ENCODE measurements around the gene TECTA.

TECTA gene

GRCh38 chr11:121095561-121095960 lies 5.5 kb upstream of the TECTA start:
- TF ChIP-seq, protein P1, sequence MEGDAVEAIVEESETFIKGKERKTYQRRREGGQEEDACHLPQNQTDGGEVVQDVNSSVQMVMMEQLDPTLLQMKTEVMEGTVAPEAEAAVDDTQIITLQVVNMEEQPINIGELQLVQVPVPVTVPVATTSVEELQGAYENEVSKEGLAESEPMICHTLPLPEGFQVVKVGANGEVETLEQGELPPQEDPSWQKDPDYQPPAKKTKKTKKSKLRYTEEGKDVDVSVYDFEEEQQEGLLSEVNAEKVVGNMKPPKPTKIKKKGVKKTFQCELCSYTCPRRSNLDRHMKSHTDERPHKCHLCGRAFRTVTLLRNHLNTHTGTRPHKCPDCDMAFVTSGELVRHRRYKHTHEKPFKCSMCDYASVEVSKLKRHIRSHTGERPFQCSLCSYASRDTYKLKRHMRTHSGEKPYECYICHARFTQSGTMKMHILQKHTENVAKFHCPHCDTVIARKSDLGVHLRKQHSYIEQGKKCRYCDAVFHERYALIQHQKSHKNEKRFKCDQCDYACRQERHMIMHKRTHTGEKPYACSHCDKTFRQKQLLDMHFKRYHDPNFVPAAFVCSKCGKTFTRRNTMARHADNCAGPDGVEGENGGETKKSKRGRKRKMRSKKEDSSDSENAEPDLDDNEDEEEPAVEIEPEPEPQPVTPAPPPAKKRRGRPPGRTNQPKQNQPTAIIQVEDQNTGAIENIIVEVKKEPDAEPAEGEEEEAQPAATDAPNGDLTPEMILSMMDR (conservative IDR thresholded peaks at IDR 0.05) = no peak
- no peak overlapping the region for H3K27ac ChIP-seq

- H3K27ac ChIP-seq = no peak overlapping the region
- TF ChIP-seq, protein P1 (conservative IDR thresholded peaks at IDR 0.05) = no peak
These were observed 1.7 kb upstream of the TECTA start for GRCh38 chr11:121099364-121099763.

GRCh38 chr11:121099885-121100284 lies 1.2 kb upstream of the TECTA start:
- H3K27ac ChIP-seq = no peak overlapping the region
- TF ChIP-seq, protein P1 (conservative IDR thresholded peaks at IDR 0.05) = no peak

DNA sequence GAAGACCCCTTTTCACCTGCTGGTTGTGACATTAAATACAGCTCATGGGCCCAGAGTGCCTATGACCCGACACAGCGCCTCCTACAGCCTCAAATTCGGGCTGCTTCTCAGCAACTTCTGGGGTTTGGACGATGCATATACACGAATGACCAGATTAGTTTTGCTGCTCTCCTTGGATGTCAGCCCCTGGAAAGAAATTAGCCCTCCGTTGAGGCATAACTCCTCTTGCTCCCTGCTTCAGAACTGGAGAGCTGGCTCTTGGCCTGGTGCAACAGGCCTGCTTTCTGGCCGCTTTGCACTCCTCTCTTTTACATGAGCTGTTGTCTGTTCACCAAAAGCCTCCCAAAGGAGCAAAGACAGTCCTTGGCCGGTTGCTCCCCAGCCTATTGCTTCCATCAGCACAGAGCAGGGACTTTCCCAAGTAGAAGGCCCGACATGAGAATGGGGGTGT lies 3.3 kb downstream of the TECTA start:
- no peak overlapping the region for H3K27ac ChIP-seq
- TF ChIP-seq, protein P1 (conservative IDR thresholded peaks at IDR 0.05) = no peak

DNA sequence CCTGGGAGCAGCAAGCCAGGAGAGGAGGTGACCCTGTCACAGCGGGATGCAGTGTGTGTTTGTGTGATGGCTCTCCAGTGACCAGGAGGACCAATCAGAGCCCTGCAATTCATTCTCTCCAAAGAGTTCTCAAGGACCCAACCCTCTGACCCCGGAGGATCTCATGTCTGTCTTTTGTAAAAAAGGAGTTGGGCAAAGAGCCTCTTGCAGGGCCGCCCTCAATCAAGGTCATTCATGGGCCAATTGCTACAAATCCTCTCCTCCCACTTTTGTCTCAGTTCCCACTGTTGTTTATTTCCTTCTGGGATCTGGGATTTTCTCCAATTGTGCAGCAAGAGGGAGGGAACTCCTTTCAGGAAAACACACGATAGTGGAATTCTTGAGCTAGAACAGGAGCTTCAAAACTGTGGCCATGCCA lies 4.0 kb downstream of the TECTA start:
- H3K27ac ChIP-seq = no peak overlapping the region
- TF ChIP-seq, protein P1 (conservative IDR thresholded peaks at IDR 0.05) = no peak

DNA sequence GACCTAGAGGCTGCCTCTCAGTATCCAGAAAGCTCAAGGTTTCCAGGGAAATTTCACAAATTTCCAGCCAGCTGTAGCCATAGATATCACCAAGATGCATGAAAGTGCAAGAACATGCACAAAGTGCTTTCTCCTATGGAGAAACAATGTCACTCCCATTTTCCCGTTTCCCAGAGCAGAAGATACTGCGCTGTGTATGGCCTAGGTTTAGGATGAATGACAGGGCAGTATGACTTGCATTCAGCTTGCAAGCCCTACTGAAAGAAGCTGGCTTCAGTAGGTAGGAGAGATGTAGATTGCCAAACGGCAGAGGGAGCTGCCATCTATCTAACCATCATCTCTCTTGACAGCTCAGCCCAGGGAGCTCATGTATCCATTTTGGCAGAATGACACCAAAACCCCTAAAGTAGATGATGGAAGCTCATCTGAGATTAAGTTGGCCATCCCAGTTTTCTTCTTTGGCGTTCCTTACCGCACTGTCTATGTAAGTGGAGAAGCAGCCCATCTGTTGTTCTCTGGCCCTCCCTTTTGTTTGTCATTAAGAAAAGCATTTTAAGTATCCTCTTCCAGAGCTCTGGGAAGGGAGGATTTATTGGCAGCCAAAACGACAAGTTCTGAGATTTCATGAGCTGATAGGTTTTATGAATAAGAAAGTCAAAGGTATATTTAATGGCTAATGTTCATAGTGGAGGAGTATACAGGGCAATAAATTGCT lies 4.6 kb downstream of the TECTA start:
- TF ChIP-seq, protein P1 (conservative IDR thresholded peaks at IDR 0.05) = no peak

DNA sequence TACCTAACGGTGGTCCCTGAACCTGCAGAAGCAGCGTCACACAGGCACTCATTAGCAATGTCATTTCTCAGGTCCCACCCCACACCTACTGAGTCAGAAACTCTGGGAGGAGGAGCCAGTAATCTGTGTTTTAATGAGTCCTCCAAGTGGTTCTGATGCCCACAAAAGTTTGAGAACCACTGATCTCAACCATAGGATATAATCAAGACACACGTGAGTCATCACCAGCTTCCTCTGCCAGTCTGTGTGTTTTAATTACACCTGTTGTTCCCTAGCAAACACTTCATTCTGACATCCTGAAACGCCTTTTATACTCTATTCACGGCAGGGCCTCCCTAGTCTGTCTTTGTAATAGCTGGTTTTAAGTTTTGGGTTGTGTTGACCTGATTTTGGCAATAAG lies 5.8 kb downstream of the TECTA start:
- H3K27ac ChIP-seq = no peak overlapping the region
- TF ChIP-seq, protein P1 (conservative IDR thresholded peaks at IDR 0.05) = no peak

More for the DNA sequence above, 4.6 kb downstream of the TECTA start:
- no peak overlapping the region; the same call in 1 of the 2 replicates for H3K27ac ChIP-seq
